GM19025 (cell line): ENCODE data around the gene ADCY7.
"Not testable (repeated sequence)": the region's sequence is repeated elsewhere in the genome, so short reads cannot be mapped to it uniquely, and the experiment has no call there.

Source experiments
- ATAC-seq: cut with Tn5 transposase; IDR thresholded peaks from one replicate; pipeline ENCODE4 v1.9.1; 2021; ENCODE audit warnings: mild to moderate bottlenecking, low read depth, moderate library complexity; ENCODE audit not compliant: unreplicated experiment

The ADCY7 gene

DNA sequence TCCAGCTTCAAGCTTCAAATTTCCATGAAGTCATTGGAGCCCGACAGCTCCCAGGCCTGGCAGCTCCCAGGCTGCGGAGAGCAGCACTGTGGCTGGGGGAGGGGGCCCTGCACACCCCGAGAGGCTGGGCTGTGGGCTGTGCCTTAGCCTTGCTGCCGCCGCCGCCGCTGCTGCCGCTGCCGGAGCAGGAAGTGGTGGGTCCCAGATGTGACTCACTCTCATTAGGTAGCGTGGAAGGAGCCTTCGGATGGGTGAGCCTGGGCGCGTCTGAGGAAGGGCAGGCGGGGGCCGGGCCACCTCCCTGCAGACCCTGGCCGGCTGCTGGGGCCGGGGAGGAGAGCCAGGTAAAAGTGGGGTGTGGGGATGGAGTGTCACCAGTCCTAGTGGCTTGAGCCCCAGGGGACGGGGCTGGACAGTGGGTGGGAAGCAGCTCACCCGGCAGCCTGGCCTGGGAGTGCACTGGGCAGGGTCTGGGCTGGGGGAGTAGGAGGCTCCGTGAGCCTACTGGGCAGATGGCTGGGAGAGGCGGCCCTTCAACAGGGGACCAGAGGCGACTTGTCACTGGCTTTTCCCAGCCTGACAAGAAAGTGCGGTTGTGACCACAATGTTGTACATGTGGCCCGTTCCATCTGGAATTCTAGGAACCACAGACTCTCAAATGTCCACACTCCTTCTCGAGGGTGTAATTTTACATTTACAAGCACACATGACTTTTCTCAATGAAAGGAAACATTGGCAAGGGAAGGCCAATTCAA lies at the start of gene ADCY7:
Gene ADCY7, plus strand, starts transcription at position 215 of the 755 bp plus-strand sequence. CDS start 21,629 bp downstream, outside the sequence.
- peak; percentile 83 for ATAC-seq

DNA sequence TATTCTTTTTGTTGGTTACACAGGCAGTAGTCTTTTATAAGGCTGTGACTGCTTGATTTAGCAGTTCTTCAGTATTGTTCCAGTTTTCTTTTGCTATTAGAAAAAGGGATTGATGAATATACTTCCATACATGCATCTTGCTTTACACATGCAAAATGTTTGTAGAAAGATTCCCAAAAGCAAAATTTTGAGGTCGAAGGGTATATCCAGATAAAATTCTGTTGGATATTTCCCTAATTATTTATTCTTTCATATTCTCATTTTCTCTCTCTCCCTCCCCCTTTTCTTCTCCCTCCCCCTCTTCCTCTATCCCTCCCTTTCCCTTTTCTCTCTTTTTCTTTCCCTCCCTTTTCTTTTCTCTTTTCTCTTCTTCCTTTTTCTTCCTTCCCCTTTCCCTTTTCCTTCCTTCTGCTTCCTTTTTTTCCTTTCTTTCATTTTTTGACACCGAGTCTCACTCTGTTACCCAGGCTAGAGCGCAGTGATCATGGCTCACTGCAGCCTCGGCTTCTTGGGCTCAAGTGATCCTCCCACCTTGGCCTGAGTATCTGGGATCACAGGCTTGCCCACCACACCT lies 46.9 kb upstream of the ADCY7 start:
- ATAC-seq: no peak

DNA sequence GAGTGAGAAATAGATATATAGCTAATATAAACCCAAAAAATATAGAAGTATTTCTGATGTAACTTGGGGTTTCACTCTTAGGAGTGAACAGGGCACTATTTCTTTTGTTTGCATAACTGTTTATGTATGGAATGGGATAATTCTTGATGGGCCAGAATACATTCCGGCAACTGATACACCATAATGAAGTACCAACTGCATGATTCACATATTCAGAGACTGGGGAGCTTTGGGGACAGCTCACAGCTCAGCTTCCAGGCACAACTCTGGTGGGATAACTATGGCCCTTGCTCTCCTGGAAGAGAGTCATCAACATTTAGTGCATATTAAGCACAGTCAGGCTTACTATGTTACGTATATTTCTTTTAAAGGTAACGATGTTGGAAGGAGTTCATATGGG lies 42.1 kb upstream of the ADCY7 start:
- ATAC-seq: no peak

DNA sequence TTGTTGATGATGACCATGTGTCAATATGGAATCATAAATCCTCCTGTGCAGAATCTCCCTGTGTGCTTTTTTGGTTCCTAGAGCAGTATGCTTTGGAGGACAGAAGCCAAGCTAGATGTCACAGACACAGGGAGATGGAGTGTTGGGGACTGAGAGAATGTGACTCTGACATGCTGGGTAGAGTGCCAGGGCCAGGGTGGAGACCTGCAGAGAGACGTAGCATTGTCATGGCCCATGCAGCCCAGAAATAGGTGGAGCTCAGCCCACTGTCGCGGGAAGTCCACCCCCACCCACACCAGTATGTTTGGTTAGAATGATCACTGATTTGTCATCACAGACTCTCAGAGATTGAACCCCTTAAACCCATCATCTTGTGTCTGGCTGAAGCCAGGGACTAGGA lies 39.2 kb upstream of the ADCY7 start:
- no peak for ATAC-seq

- no peak for ATAC-seq
These were observed 38.7 kb upstream of the ADCY7 start for GRCh38 chr16:50227665-50228064.

DNA sequence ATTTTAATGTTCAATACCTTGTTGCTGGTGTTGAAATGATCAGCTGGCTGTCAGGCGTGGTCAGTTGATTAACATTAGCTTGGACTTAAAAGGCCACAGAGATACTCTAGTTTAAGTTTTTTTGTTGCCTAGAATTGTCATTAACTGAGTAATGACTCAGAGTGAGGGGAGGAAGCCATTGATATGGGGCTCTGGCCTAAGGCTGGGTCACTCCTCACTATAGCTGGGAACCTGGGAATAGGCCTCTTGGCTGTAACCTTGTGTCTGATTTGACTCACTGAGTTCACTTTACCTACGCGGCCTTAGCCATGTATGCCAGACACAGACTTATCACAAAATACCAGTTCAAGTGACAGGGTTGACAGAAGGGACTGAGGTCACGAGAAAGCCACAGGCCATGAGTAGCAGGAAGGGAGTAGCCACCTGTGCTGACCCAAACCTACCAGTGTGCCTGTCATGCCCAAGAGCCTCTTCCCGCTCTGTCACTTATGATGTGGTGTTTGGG lies 37.9 kb upstream of the ADCY7 start:
- no peak for ATAC-seq

- ATAC-seq: no peak
These were observed 37.1 kb upstream of the ADCY7 start for GRCh38 chr16:50229149-50229726.

- no peak for ATAC-seq
These were observed 31.4 kb upstream of the ADCY7 start for GRCh38 chr16:50234771-50235556.

DNA sequence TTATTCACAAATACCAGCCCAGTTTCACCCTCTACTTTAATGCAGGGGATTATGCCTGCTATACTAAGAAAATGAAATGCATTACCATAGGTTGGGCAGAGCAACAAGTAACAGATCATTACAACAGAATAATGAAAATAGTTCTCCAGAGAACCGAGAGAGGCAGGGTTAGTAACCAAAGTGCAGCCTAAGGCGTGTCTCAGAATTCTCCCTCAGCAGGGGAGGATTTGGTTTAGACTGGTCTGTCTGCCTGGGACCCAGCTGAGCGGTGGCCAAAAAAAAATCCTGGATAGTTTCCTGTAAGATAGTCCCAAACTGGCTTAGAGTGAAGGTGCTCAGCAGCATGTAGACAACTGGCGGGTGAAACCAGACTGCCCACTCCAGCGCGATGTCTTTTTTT lies 30.8 kb upstream of the ADCY7 start:
- no peak for ATAC-seq

- ATAC-seq: no peak
These were observed 28.0 kb upstream of the ADCY7 start for GRCh38 chr16:50238314-50238713.

DNA sequence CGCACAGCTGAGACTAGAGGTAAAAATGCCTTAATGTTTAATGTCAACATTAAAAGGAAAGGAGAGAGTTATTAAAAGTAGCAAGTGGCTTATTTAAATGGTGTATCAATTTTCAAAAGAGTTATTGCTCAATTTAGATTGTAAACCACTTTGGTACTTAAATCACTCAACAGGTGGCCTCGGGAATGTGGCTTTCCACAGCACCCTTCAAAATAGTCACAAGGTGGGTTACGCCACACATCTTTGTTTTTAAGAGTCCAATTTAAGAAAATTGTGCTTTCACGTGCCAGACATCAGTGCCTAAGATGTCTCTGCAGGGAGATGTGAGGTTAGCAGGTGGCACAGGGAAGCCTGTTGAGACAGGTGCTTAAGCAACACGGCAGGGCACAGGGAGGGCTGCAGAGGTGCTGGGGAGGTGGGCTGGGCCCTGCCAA lies 27.5 kb upstream of the ADCY7 start:
- no peak for ATAC-seq

DNA sequence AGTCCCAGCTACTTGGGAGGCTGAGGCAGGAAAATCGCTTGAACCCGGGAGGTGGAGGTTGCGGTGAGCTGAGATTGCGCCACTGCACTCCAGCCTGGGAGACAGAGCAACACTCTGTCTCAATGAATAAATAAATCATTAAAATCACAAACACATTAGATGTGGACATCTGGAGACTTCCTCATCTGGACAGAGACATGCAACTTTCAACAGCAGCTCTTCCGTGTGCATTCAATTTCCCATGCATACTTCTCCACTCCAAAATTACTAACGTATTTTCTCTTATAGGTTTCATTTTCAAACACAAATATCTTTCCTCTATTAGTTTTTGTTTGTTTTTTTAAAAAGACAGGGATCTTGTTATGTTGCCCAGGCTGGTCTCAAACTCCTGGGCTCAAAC lies 23.3 kb upstream of the ADCY7 start:
- not testable (repeated sequence) for ATAC-seq

GRCh38 chr16:50244140-50244503 lies 22.2 kb upstream of the ADCY7 start:
- ATAC-seq: no peak

DNA sequence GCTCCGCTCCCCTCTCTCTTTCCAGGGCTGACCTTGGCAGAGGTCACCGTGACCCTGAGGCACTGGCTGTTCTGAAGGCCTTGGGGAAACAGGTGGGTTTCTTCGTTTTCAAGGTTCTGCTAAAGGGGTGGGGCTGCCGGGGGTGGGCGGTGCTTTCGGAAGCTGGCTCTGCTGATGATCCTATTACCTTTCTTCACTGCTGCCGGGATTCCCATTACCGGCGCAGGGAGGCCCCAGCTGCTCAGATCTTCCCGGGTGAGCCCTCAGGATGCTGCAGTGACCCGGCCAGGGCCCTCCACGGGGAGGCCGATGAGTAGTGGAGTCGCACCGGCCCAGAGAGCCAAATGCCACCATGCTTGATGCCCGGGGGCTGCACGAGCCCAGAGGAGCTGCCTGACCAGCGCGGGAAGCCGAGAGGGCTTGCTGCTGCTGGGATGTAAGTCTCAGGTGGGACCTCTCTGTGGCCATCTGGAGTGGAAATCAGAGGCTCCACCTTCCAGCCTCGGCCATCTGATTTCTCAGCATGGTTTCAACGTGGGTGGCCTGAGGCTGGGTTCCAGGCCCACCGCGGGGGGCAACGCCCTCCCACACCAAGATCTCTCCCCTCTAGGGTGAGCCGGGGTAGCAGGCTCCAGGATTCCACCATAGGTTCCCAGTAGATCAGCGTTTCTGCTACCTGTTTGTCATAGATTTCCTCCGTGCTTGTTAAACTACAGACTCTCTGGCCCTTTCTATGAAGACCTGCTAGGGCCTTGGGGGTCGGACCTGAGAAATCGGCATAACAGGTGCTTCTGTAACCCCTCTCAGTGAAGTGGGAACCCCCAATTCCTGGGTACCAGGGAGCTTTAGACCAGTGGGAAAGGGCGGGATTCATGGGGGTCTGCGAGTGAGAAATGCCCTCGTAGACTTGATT lies 21.6 kb upstream of the ADCY7 start:
- no peak for ATAC-seq

DNA sequence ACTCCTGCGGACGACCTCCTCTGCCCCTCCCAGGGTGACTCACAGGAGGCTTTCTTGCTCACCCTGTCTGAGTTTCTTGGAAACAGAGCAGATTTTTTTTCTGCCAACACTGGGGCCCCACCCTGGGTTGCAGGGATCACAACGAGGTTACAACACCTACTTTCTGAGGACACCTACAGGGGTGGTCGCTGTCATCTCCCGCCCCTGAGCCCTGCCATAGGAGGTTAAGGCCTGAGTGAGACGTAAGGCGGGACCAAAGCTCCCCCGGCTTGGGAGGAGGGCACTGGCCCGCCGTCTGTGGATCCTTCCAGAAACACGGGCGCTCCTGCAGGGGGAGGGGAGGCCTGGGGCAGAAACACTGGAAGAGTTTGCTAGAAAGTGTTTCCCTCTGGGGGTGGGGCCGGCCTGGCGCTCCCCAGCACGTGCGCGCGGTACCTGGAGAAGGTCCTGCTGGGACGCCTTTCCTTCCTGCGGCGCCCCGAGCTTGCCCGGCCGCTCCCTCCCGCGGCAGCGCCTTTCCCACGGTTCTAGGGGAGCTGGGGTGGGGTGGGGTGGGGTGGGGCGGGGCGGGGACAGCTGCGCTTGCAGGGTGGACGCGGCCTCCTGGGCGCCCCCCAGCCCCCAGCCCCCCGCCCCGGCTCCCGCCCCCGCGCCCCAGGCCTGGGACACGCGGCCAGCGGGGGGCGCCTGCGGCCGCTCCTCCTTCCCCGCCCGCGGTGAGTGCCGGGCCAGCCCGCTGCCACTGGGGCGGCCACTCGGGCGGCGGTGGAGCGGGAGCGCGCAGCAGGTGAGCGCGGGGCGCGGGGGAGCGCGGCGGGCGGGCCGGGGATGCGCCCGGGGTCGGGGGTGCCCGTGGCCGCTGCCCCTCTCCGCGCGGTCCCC lies 20.7 kb upstream of the ADCY7 start:
- ATAC-seq: peak; percentile 82

DNA sequence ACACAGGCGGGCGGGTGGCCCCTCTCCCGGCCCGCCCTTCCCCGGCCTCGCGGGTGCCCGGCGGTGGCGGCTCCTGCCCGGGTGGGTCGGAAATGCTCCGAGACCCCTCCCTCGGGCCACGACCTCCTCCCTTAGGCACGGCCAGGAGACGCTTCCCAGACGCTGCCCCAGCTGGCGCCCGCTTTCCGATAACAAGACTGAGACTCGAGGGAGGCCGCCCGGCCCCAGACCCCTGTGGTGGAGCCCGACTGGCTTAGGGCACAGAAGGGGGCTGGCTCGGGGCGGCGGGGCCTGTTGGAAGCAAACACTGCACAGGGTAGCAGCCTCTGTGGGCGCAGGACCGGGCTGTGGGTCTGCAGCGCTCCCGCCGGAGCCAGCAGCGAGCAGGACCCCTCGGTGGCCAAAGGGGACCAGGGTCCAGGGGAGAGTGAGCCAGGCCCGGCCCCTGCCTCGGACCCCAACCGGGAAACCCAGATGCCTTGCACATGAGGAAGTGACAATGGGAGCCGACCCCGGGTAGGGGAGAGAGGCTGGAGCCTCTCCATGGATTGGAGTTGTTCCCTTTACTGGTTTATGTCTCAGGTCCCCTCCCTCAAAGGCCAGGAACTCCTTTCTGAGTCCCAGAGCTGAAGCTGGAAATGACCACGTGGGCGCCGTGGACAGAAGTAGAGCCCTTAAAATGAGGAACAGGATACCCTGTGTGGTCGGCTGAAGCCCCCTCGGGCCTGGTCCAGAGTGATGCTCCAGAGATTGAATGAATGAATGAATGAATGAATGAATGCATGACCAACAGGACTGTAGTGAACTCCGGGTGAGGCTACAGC lies 19.8 kb upstream of the ADCY7 start:
- no peak for ATAC-seq

- no peak for ATAC-seq
These were observed 19.0 kb upstream of the ADCY7 start for GRCh38 chr16:50247123-50247905.
